ENCODE measurements around the gene ERG28. TPM values are rescaled to one million over a fixed set of nuclear protein-coding genes. Genes with fewer than 3 reads are reported as not detected.

ERG28 gene
- total and polyA plus RNA-seq, 2 of the 13 experiments (the other 11 are each of a cell fraction or from before 2014, with no cell fraction given), result 27.3 to 32.3 TPM

- TF ChIP-seq POGK (CRISPR knock-in tag; conservative IDR thresholded peaks at IDR 0.05), result no peak
- peak; percentile 65; the same call in 1 of the 2 replicates for TF ChIP-seq ZMYM3 (CRISPR knock-in tag; IDR thresholded peaks at IDR 0.05)
Observed at GRCh38 chr14:75658957-75659356, 1.7 kb downstream of the ERG28 start (continued).

GRCh38 chr14:75657331-75657730, 3.3 kb downstream of the ERG28 start:
- no peak for FAIRE-seq
- TF ChIP-seq DBP (CRISPR knock-in tag; IDR thresholded peaks at IDR 0.05; ENCODE audit: not compliant biosample characterization), result no peak
- TF ChIP-seq HNRNPH1 (optimal IDR thresholded peaks at IDR 0.05; ENCODE audit: low read depth, low read length), result no peak
- TF ChIP-seq TEAD2 (CRISPR knock-in tag; IDR thresholded peaks at IDR 0.05), result no peak
- no peak for TF ChIP-seq ZBTB1 (CRISPR knock-in tag; IDR thresholded peaks at IDR 0.05; ENCODE audit: borderline replicate concordance)
- TF ChIP-seq MAFG (CRISPR knock-in tag; IDR thresholded peaks at IDR 0.05), result no peak
- TF ChIP-seq HNF4A (CRISPR knock-in tag; IDR thresholded peaks at IDR 0.05), result no peak
- TF ChIP-seq ZGPAT (CRISPR knock-in tag; IDR thresholded peaks at IDR 0.05), result no peak
- TF ChIP-seq SNAPC5 (CRISPR knock-in tag; IDR thresholded peaks at IDR 0.05; ENCODE audit: borderline replicate concordance), result no peak
- TF ChIP-seq NRL (CRISPR knock-in tag; IDR thresholded peaks at IDR 0.05; ENCODE audit: borderline replicate concordance), result no peak
- no peak for TF ChIP-seq GATA4 (IDR thresholded peaks at IDR 0.05; ENCODE audit: borderline replicate concordance, low read depth)
- TF ChIP-seq RFXAP (CRISPR knock-in tag; IDR thresholded peaks at IDR 0.05; ENCODE audit: borderline replicate concordance), result no peak
- TF ChIP-seq MED8 (CRISPR knock-in tag; IDR thresholded peaks at IDR 0.05; ENCODE audit: insufficient replicate concordance), result no peak
- TF ChIP-seq BCL6 (CRISPR knock-in tag; IDR thresholded peaks at IDR 0.05), result no peak
- TF ChIP-seq ZBTB44 (CRISPR knock-in tag; IDR thresholded peaks at IDR 0.05), result no peak
- no peak for TF ChIP-seq HES4 (CRISPR knock-in tag; IDR thresholded peaks at IDR 0.05; ENCODE audit: borderline replicate concordance)
- TF ChIP-seq ZFP62 (CRISPR knock-in tag; IDR thresholded peaks at IDR 0.05), result no peak

More at GRCh38 chr14:75657331-75657730, 3.3 kb downstream of the ERG28 start:
- no peak overlapping the region for H2AFZ ChIP-seq (ENCODE audit: low read length)
- peaks cover 41% of the 10 kb centered on the region for H3K4me1 ChIP-seq (ENCODE audit: insufficient read depth, low read length)
- in situ Hi-C loops (cut with HindIII; ENCODE audit: extremely low pct_ligation_motif_present, low pct_unique_long_range_greater_than_20kb) (no loop called here), intact Hi-C loops (cut with micrococcal nuclease; ENCODE audit: unreplicated experiment) (no loop called here)
- H3K4me3 ChIP-seq (replicated peaks in 1 of 3; ENCODE audit: insufficient read depth in 1 of 3, low read depth in 2 of 3, low read length in 3 of 3), result no peak overlapping the region
- no TSS peak for BruUV-seq (replicated peaks)
- no peak overlapping the region for H3K27ac ChIP-seq (ENCODE audit: extremely low read length, insufficient read depth, low read length)
- H3K9ac ChIP-seq (ENCODE audit: insufficient read depth, low read depth, low read length), result no peak overlapping the region
- H3K9me3 ChIP-seq (ENCODE audit: low read length), result no peaks in the 10 kb centered on the region
- H4K20me1 ChIP-seq (ENCODE audit: insufficient read depth, low read length), result no peaks in the 10 kb centered on the region
- ATAC-seq, result no peak
- POLR2A ChIA-PET, result interaction anchor here (1.0 to 2.1 kb wide), 3 partner anchors 8 to 78 kb away, joined by 3 to 11 read pairs (median 3); partner anchors contain the start of gene FLVCR2
- no peaks in the 10 kb centered on the region; a peak in 1 of 5 replicates for H3K27me3 ChIP-seq (ENCODE audit: control insufficient read depth in 1 of 2, insufficient read depth in 2 of 2, low read length in 2 of 2)
- H3K79me2 ChIP-seq (ENCODE audit: insufficient read depth, low read length), result peaks cover 37% of the 10 kb centered on the region
- H3K4me2 ChIP-seq (ENCODE audit: low read depth, low read length), result no peak overlapping the region
- CTCF ChIA-PET (ENCODE audit: low intra/inter-chr PET ratio, low total read pairs), result no interaction called here
- no peak for DNase-seq (ENCODE audit: low spot score)
- H3K36me3 ChIP-seq (replicated peaks in 1 of 2; ENCODE audit: control insufficient read depth in 1 of 2, insufficient read depth in 2 of 2, low read length in 2 of 2), result peaks cover 1 to 28% of the 10 kb centered on the region in 2 experiments
- 88% methylated on average over 4 of the region's 4 CpGs for WGBS (ENCODE audit: low lambda C conversion rate)

Measured in HepG2 (cell line).